ENCODE data around the gene ABHD17C. TPM values are rescaled to one million over a fixed set of nuclear protein-coding genes. Genes with fewer than 3 reads are reported as not detected.

The ABHD17C gene
- 15.2 and 15.4 TPM in 2 replicates for total RNA-seq

DNA sequence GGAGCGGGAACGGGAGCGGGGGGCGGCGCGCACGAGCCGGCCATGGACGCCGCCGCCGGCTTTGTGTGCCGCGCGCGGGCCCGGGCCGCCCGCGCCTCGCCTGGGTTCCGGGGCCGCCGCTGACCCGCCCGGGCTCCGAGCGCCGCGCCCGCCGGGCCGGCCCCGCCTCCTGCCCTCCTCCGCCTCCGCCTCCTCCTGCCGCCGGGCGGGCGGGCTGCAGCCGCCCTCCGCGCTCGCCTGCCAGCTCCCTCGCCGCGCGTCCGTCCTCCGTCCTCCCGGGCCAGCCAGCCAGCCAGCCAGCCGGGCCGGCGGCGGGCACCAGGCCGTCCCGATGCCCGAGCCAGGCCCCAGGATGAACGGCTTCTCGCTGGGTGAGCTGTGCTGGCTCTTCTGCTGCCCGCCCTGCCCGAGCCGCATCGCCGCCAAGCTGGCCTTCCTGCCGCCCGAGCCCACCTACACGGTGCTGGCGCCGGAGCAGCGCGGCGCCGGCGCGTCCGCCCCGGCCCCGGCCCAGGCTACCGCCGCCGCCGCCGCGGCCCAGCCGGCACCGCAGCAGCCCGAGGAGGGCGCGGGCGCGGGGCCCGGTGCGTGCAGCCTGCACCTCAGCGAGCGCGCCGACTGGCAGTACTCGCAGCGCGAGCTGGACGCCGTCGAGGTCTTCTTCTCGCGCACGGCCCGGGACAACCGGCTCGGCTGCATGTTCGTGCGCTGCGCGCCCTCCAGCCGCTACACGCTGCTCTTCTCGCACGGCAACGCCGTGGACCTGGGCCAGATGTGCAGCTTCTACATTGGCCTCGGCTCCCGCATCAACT is at the start of gene ABHD17C:
Gene ABHD17C (plus strand): TSS at position 212 of the 812 bp plus-strand sequence. CDS start 120 bp downstream, at position 332.

DNA sequence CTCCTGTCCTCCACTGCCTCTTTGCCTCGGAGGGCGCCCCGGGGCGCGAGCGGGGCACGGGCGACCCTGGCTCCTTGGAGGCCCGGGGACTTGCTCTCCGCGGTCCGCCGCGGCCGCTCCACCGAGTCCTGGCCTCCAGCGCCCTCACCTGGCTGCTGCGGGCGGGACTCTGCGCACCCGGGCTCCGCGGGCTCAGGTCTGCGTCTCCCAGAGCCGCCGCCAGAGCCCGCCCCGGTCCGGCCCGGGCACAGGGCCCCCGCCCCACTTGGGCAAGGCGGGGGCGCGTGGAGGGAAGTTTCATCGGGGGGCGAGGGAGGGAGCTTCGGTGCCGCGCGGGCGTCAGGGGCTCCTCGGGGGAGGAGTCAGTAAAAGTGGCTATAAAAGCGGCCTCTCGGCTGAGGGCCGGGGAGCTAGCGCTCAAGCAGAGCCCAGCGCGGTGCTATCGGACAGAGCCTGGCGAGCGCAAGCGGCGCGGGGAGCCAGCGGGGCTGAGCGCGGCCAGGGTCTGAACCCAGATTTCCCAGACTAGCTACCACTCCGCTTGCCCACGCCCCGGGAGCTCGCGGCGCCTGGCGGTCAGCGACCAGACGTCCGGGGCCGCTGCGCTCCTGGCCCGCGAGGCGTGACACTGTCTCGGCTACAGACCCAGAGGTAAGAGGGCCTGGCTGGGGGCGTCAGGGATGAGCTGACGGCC is 84.0 kb downstream of the ABHD17C start, which contains the start of gene CEMIP:
Gene CEMIP (plus strand): TSS at position 407 of the 694 bp plus-strand sequence. CDS start 94,510 bp downstream, outside the sequence.

Other genes with a start within 250 kb of the ABHD17C start
- gene CEMIP, start 84.1 kb downstream of the ABHD17C start, total RNA-seq: 600 and 802 TPM in 2 replicates